NT2/D1 (cell line): ENCODE measurements around the gene ZC3H13.

Experiments used
- SUZ12 ChIP-seq: IDR thresholded peaks from 2 replicates; pipeline ENCODE4 v1.6.1; 2011; ENCODE audit not compliant: insufficient read length, insufficient read depth; ENCODE audit errors: extremely low read depth
- YY1 ChIP-seq: IDR thresholded peaks from 2 replicates; pipeline ENCODE4 v1.6.1; 2011; ENCODE audit not compliant: insufficient read length, insufficient read depth
- ZNF274 ChIP-seq: IDR thresholded peaks from 2 replicates; pipeline ENCODE4 v1.6.1; 2011; ENCODE audit warnings: mild to moderate bottlenecking, low read depth, low read length

DNA sequence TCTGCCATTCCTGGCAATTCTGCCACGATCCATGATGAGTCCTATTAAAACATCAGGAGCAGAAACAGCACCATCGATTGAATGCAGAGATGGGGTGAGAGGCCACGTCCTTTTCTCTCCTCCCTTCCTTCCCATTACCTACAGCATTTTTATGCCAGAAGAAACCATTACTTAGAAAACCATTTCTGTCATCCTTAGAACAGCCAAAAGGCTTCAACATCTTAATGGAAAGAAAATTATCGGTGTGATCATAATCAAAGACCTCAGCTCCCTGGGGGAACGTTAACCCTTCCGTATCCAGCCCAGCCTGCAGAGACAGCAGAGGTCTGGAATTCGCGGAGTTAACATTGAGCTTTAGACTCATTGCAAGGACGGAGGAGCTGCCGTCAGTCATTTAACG lies 145.0 kb downstream of the ZC3H13 start:
- no peak for TF ChIP-seq YY1
- no peak for TF ChIP-seq ZNF274
- TF ChIP-seq SUZ12: no peak
